Neuronal stem cell (in vitro differentiated cells): Measurements from ENCODE around the gene KAZN.

Experiments used
- DNase-seq: peaks from one replicate; pipeline ENCODE4 v3.0.0-alpha.2; 2013; ENCODE audit warnings: low spot score
- H2AFZ ChIP-seq: one replicate; pipeline ENCODE4 v1.6.1; 2013; ENCODE audit warnings: mild to moderate bottlenecking, low read length, inconsistent platforms
- H2AK5ac ChIP-seq: 2 replicates; pipeline ENCODE4 v1.6.1; 2013; ENCODE audit warnings: low read depth, mild to moderate bottlenecking, inconsistent platforms, low read length, moderate library complexity, mixed read lengths
- H2BK120ac ChIP-seq: 2 replicates; pipeline ENCODE4 v1.6.1; 2013; ENCODE audit warnings: low read depth, mild to moderate bottlenecking, inconsistent platforms, low read length, moderate library complexity, mixed read lengths
- H2BK12ac ChIP-seq: one replicate; pipeline ENCODE4 v1.6.1; 2013; ENCODE audit warnings: low read length, inconsistent platforms
- H2BK15ac ChIP-seq: 2 replicates; pipeline ENCODE4 v1.6.1; 2013; ENCODE audit warnings: mild to moderate bottlenecking, low read length, inconsistent platforms, mixed read lengths
- H2BK5ac ChIP-seq: one replicate; pipeline ENCODE4 v1.6.1; 2013; ENCODE audit warnings: inconsistent platforms, mild to moderate bottlenecking, low read length, moderate library complexity
- H3K14ac ChIP-seq: one replicate; pipeline ENCODE4 v1.6.1; 2013; ENCODE audit warnings: low read length, inconsistent platforms
- H3K18ac ChIP-seq: 2 replicates; pipeline ENCODE4 v1.6.1; 2013; ENCODE audit warnings: low read length, inconsistent platforms
- H3K23ac ChIP-seq: 2 replicates; pipeline ENCODE4 v1.6.1; 2013; ENCODE audit warnings: low read depth, mild to moderate bottlenecking, mixed read lengths, low read length, inconsistent platforms; ENCODE audit not compliant: poor library complexity
- H3K27ac ChIP-seq: replicated peaks from 3 replicates; pipeline ENCODE4 v1.5.1; 2013; ENCODE audit warnings: low read length, inconsistent platforms
- H3K27me3 ChIP-seq, 3 experiments: 2 replicates each; pipeline ENCODE4 v1.6.1; 2013; ENCODE audit warnings: low read length in 3 of 3, mild to moderate bottlenecking in 2 of 3, inconsistent platforms in 1 of 3, low read depth in 1 of 3, mixed read lengths in 1 of 3, moderate library complexity in 1 of 3; ENCODE audit not compliant: control insufficient read depth in 3 of 3, insufficient read depth in 3 of 3
- H3K36me3 ChIP-seq, 2 donors: replicated peaks in 1 of 2; 2 replicates each; pipeline ENCODE4 v1.6.1; 2013; ENCODE audit warnings: low read length in 2 of 2; ENCODE audit not compliant: control insufficient read depth in 2 of 2, insufficient read depth in 2 of 2
- H3K4ac ChIP-seq: 2 replicates; pipeline ENCODE4 v1.6.1; 2013; ENCODE audit warnings: inconsistent platforms, mild to moderate bottlenecking, low read length, moderate library complexity
- H3K4me1 ChIP-seq, 2 donors: 1 replicate in 1 of 2; 2 replicates in 1 of 2; pipeline ENCODE4 v1.6.1; 2013; ENCODE audit warnings: low read length in 2 of 2, low read depth in 1 of 2; ENCODE audit not compliant: control insufficient read depth in 2 of 2, insufficient read depth in 1 of 2
- H3K4me2 ChIP-seq: one replicate; pipeline ENCODE4 v1.6.1; 2013; ENCODE audit warnings: mild to moderate bottlenecking, low read length, inconsistent platforms; ENCODE audit not compliant: insufficient read depth, poor library complexity, severe bottlenecking
- H3K4me3 ChIP-seq, 2 donors: 2 replicates each; pipeline ENCODE4 v1.5.1; 2013; ENCODE audit warnings: low read length in 2 of 2, mild to moderate bottlenecking in 2 of 2, inconsistent platforms in 1 of 2, moderate library complexity in 1 of 2
- H3K79me1 ChIP-seq: one replicate; pipeline ENCODE4 v1.6.1; 2013; ENCODE audit warnings: low read depth, mild to moderate bottlenecking, inconsistent platforms, low read length, moderate library complexity
- H3K9ac ChIP-seq: one replicate; pipeline ENCODE4 v1.6.1; 2013; ENCODE audit warnings: mild to moderate bottlenecking, low read depth, low read length, inconsistent platforms; ENCODE audit not compliant: poor library complexity
- H3K9me3 ChIP-seq, 2 donors: replicated peaks in 1 of 2; 2 replicates each; pipeline versions ENCODE3 to v1.6.1; 2013; ENCODE audit warnings: low read length in 2 of 2, mild to moderate bottlenecking in 2 of 2, inconsistent platforms in 1 of 2, low read depth in 1 of 2, mixed read lengths in 1 of 2, moderate library complexity in 1 of 2; ENCODE audit not compliant: control insufficient read depth in 2 of 2, insufficient read depth in 1 of 2
- H4K8ac ChIP-seq: one replicate; pipeline ENCODE4 v1.6.1; 2013; ENCODE audit warnings: low read depth, mild to moderate bottlenecking, inconsistent platforms, low read length, moderate library complexity
- H4K91ac ChIP-seq: one replicate; pipeline ENCODE4 v1.6.1; 2013; ENCODE audit warnings: low read length, low read depth, mild to moderate bottlenecking, inconsistent platforms; ENCODE audit not compliant: poor library complexity
- WGBS, 2 donors: extraction: QIAGEN DNeasy Blood & Tissue Kit; methylation state at CpG; one replicate each; pipeline ENCODE4 v1.1.7; 2013; ENCODE audit warnings: missing lambda C conversion rate in 2 of 2, mixed read lengths in 1 of 2; ENCODE audit not compliant: insufficient read length in 2 of 2, insufficient replicate concordance in 1 of 2; ENCODE audit errors: extremely low coverage in 2 of 2; 5-methylcytosine and 5-hydroxymethylcytosine counted together

KAZN gene

GRCh38 chr1:14677292-14677971, 78.9 kb downstream of the KAZN start:
- H3K27ac ChIP-seq = no peak overlapping the region
- H3K79me1 ChIP-seq = peaks cover 2% of the 10 kb centered on the region
- H3K9me3 ChIP-seq = peaks cover 4 to 42% of the 10 kb centered on the region in 2 donors
- no peak overlapping the region for H4K8ac ChIP-seq
- WGBS, 2 donors = no CpG with 5 or more reads among the region's 3 CpGs
- no peaks in the 10 kb centered on the region for H3K27me3 ChIP-seq
- no peak overlapping the region for H3K9ac ChIP-seq
- H3K18ac ChIP-seq = no peak overlapping the region
- H2AK5ac ChIP-seq = no peak overlapping the region
- no peak for DNase-seq
- H3K36me3 ChIP-seq = peaks cover 0 to 62% of the 10 kb centered on the region in 2 donors
- H3K14ac ChIP-seq = no peak overlapping the region
- no peak overlapping the region for H3K23ac ChIP-seq
- H3K4me3 ChIP-seq = no peak overlapping the region
- H4K91ac ChIP-seq = no peak overlapping the region
- H3K4ac ChIP-seq = no peak overlapping the region
- H2BK15ac ChIP-seq = no peak overlapping the region
- no peak overlapping the region for H3K4me2 ChIP-seq
- no peak overlapping the region for H2BK12ac ChIP-seq
- H3K4me1 ChIP-seq = peaks cover 3 to 4% of the 10 kb centered on the region in 2 donors
- H2AFZ ChIP-seq = no peak overlapping the region
- no peak overlapping the region for H2BK5ac ChIP-seq
- H2BK120ac ChIP-seq = no peak overlapping the region

GRCh38 chr1:14678011-14678638, 79.6 kb downstream of the KAZN start:
- no peak for DNase-seq
- Histone ChIP-seq H2BK15ac (no peak overlapping the region), H3K4me1 (peaks cover 0 to 3% of the 10 kb centered on the region in 2 donors), H3K27ac (no peak overlapping the region), H2AFZ (no peak overlapping the region), H2BK12ac (no peak overlapping the region), H2AK5ac (no peak overlapping the region), H2BK5ac (no peak overlapping the region), H4K91ac (no peak overlapping the region), H3K4me3 (no peak overlapping the region), H3K36me3 (peaks cover 0 to 59% of the 10 kb centered on the region in 2 donors), H3K9ac (no peak overlapping the region), H3K27me3 (no peaks in the 10 kb centered on the region), H3K4ac (no peak overlapping the region), H3K79me1 (peaks cover 2% of the 10 kb centered on the region), H4K8ac (no peak overlapping the region), H3K4me2 (no peak overlapping the region), H3K18ac (no peak overlapping the region), H2BK120ac (no peak overlapping the region), H3K14ac (no peak overlapping the region), H3K23ac (no peak overlapping the region), H3K9me3 (peaks cover 4 to 39% of the 10 kb centered on the region in 2 donors)
- WGBS, 2 donors = no CpG with 5 or more reads among the region's 13 CpGs

- Histone ChIP-seq H4K91ac (no peak overlapping the region), H3K9me3 (peaks cover 4 to 39% of the 10 kb centered on the region in 2 donors), H3K18ac (no peak overlapping the region), H3K23ac (no peak overlapping the region), H2BK5ac (no peak overlapping the region), H2AK5ac (no peak overlapping the region), H3K79me1 (peaks cover 2% of the 10 kb centered on the region), H4K8ac (no peak overlapping the region), H2AFZ (no peak overlapping the region), H2BK120ac (no peak overlapping the region), H3K27ac (no peak overlapping the region), H3K14ac (no peak overlapping the region), H3K27me3 (no peaks in the 10 kb centered on the region), H3K4me1 (peaks cover 0 to 3% of the 10 kb centered on the region in 2 donors), H2BK12ac (no peak overlapping the region), H3K36me3 (peaks cover 0 to 54% of the 10 kb centered on the region in 2 donors), H2BK15ac (no peak overlapping the region), H3K4me2 (no peak overlapping the region), H3K4me3 (no peak overlapping the region), H3K9ac (no peak overlapping the region), H3K4ac (no peak overlapping the region)
- DNase-seq = no peak
- no CpG with 5 or more reads among the region's 10 CpGs for WGBS, 2 donors
These were observed 80.7 kb downstream of the KAZN start for GRCh38 chr1:14679027-14679688.

GRCh38 chr1:14681182-14681581, 82.7 kb downstream of the KAZN start:
- H2BK5ac ChIP-seq = no peak overlapping the region
- H3K4ac ChIP-seq = no peak overlapping the region
- H2BK120ac ChIP-seq = no peak overlapping the region
- no peak overlapping the region for H3K18ac ChIP-seq
- no peak overlapping the region for H3K4me3 ChIP-seq
- peaks cover 7 to 27% of the 10 kb centered on the region in 2 donors for H3K9me3 ChIP-seq
- H3K4me2 ChIP-seq = no peak overlapping the region
- peaks cover 0 to 45% of the 10 kb centered on the region in 2 donors for H3K36me3 ChIP-seq
- H2AK5ac ChIP-seq = no peak overlapping the region
- no peaks in the 10 kb centered on the region for H3K27me3 ChIP-seq
- WGBS, 2 donors = no CpG with 5 or more reads among the region's 3 CpGs
- no peaks in the 10 kb centered on the region for H3K79me1 ChIP-seq
- no peak overlapping the region for H3K14ac ChIP-seq
- H2BK12ac ChIP-seq = no peak overlapping the region
- no peak overlapping the region for H2AFZ ChIP-seq
- H3K4me1 ChIP-seq = peaks cover 0 to 4% of the 10 kb centered on the region in 2 donors
- H4K8ac ChIP-seq = no peak overlapping the region
- no peak overlapping the region for H2BK15ac ChIP-seq
- DNase-seq = no peak
- H3K27ac ChIP-seq = no peak overlapping the region
- H3K23ac ChIP-seq = no peak overlapping the region
- H3K9ac ChIP-seq = no peak overlapping the region
- no peak overlapping the region for H4K91ac ChIP-seq
